NCI-H2171 (cell line): ENCODE results near the gene MICAL2.

Experiments used
- DNase-seq: peaks from one replicate; lab custom pipeline; 2025; lab: John Stamatoyannopoulos, UW

MICAL2 gene

DNA sequence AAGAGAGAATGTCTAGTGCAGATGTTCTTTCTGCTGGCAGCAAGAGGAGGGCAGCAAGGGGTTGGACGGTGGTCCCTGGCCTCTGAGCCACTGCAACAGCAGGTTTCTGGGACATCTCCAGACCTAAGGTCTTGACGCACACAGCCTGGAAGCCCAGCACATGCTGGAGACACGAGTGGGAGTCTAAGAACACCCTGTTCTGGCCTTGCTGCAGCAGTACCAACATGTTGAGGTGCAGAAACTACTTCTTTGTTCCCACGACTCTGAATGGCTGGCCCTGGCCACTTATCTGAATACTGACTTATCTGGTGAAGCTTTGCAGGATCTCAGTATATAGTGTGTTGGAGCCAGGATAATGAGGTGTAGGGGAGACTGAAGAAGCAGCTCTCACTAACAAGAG is 6.8 kb downstream of the MICAL2 start:
- no peak for DNase-seq

DNA sequence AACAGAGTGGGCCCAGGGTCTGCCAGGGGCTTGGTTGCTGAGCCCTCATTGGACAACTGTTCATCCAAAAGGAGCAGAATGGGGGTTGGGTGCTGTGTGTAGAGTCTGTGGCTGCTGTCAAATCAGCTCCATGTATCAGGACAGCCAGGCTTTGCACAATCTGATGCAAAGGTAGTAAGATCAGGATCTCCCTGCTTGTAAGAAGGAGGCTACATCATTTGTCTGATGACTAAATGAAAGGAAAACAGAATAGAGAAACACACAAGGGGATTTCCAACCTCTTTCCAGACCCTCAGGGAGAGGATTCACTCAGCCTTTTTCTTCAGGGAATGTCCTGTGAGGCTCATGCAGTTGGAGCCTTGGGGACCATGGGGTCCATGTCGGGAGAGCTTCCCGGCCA is 7.2 kb downstream of the MICAL2 start:
- no peak for DNase-seq

DNA sequence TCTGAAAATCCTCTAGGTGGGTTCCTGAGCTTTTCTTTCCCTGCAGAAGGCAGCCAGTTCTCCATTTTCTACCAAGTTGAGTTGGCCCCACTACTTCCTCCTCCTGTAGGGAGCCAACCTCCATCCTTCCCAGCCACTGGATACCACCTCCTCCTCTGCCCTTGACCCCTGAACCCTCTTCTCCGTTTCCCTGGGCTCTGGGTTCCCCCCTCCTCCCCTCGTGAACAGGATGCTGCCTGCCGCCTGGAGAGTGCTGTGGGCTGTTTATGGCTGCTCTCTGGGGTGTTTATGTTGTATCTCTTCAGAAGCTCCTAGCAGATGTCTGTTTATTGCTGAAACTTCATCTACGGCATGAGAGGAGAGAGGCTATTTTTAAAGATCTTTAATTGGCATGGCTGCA is 8.6 kb downstream of the MICAL2 start:
- peak; percentile 9 for DNase-seq

DNA sequence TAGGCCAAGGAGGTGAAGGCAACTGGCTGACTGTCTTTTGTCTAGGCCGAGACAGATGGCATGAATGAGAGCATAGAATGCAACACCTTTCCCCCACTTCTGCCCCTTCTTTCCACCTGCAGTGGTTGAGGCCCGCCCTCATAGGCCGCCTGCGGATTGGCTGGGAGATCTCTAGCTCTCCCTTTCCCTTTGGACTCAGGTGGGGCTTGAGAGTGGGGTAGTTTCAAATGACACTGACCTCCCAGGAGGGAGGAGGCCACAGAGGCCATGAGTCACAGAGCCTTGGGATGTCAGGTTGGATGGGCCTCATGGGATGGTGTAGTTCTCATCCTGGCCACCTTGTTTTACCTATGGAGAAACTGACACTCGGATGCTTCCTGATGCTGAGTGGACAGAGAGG is 9.1 kb downstream of the MICAL2 start:
- peak; percentile 49 for DNase-seq

DNA sequence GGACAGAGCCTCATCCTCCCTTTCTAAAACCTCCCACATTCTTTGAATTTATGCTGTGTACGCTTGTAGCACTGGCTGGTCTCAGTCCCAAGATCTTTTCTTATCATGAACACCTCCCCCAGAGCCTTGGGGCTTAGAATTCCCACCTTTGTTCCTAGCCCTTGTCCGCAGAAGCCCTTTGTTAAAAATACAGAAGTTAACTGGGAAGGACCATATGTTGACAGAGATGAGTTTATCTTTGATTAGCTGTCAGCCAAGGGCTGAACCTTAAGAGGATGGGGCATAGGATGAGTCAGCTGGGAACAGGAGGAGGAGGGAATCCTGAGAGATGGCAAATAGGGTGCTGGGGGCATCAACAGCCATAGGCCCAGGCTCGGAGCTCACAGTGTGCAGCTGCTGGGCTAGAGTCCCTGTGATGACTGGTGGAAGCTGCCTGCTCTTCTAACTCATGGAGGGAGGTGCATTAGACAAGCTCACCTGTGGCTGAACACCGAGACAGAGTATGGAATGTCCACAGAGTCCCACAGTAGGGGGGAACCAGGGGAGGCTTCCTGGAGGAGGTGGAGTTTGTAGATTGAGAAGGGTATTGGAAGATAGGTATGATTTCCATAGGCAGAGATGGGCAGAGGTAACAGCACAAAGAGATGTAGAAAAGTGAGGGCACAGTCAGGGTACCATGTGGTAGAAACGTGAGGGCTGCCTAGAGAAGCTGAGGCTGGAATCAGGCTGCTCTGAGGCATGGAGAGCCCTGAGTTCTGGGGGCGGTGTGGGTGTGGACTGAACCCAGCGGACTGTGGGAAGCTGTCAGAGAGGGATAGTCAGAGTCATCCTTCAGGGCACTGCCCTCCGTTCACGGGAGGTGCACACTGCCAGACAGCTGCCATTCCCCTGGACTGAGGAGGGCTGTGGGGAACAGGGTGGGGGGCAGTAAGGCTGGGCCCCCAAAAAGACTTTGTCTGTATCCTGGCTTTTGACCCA is 9.9 kb downstream of the MICAL2 start:
- peak; percentile 8 for DNase-seq

DNA sequence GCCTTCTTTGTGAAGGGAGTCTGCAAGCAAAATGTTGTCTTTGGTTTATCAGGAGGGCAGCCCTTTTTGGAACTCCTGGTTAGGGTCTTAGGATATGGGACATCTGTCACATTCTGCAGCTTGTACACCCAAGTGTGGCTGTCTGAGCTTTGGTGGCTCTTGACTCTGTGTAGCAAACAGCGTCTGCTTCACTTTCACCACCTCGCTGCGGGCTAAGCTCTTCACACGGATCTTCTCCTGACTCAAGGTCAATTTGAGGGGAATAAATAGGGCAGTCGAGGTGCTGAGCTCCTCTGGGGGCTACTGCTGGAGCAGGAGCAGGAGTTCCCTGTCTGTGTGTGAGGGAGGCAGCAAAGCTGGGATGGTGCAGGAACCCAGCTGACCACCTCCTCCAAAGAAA is 10.6 kb downstream of the MICAL2 start:
- DNase-seq: no peak

DNA sequence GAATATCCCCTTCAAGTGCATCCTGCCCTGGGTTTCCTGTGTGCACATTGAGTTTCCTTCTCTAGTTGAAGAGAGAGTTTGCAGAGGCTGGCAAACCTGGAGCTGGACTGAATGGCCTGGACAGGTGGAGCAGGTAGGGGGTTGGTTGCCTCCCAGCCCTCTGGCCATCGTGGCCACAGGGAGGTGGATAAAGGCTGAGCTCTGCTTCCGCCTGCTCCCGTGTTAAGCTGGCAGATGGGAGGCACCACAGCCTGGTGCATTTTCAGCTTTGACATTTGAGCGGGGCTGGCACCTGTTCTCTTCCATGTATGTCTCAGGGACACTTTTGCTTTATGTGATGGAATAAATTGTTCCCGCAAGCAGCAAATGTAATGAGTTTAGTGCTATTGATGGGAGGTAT is 11.1 kb downstream of the MICAL2 start:
- peak; percentile 49 for DNase-seq

DNA sequence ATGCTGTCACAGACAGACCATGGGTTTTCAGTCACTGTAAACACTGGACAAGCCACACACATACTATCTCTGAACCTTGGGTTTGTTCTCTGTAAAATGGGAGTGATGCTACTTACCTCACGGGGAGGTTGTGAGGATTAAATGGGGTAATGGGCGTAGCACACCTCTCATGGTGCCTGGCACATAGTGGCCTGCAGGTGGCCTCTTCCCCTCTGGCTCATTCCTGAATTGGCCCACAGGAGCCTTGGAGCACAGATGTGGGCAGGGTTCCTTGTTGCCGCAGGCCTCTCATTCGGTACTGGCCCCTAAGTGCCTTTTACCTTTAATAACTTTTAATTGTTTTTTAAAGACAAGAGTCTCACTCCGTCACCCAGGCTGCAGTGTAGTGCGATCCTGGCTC is 11.7 kb downstream of the MICAL2 start:
- DNase-seq: peak; percentile 7

DNA sequence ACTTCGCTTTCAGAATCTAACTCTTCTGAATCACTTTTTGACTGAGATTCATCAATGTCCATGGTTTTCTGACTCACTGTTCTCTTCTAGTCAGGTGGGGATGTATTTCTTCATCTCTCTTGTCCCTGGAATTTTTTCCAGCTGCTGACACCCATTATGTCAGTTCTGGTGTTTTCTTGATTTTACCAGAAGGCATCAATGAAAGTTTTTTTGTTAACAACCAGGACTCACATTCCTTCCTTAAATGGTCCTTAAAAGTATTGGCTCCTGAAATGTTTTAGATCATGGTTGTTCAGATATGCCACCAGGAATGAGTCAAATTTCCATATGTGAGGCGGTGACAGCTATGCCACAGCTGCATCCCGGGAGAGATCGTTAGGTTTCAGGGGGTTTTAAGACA is 12.9 kb downstream of the MICAL2 start:
- no peak for DNase-seq

DNA sequence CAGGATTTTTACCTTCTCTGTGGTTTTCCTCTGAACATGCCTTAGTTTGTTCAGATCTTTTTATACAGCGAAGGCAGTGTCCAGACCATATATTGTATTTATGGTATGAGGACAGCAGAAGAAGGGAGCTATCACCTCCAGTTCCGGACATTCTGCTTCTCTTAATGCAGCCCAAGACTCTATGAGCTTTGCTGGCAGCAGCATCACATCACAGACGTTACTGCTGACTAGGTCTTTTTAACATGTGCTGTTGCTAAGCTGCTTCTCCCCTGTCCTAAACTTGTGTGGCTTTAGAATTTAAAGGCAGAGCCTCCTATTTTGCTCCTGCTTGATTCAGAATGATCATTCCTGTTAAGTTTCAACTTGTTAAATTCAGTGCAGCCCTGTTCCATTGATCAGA is 13.4 kb downstream of the MICAL2 start:
- DNase-seq: no peak

DNA sequence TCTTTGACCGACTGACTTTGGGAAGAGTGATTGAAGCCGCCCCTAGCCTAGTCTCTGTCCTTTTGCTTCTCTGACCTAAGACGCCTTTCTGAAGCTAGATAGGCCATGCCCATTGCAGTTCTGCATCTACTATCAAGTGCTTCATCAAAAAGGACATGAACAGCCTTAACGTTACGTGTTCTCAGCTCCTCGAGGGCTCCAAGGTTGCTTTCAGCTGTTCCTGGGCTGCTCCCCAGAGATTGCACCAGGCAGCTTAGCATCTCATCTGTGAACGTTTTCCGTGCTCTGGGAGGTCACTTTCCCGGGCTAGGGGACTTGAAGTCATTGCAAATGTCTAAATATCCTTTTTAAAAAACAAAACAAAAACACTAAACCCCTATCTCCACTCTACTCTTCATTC is 13.9 kb downstream of the MICAL2 start:
- DNase-seq: no peak

DNA sequence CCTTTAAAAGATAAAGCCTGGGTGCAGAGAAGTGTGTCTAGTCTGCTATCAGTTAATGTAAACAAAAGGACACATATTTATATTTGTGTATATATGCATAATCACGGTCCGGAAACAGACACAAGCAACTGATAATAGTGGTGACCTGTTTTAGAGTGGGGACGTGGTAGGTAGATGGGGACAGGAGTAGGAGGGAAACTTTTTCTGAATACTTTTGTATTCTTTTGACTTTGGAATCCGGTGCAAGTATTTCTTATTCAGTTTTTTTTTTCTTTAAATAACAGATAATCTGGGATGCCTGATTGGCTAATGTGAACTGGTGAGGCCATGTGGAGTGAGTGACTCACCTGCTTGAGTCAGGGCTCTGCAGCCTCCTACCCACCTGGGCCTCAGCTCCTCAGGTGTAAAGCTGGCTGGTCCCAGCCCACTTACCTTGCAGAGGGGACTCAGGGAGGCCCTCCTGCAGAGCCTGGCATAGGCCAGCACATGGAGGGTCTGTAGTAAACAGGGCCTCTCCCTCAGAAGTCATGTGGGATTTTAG is 15.3 kb downstream of the MICAL2 start:
- no peak for DNase-seq

DNA sequence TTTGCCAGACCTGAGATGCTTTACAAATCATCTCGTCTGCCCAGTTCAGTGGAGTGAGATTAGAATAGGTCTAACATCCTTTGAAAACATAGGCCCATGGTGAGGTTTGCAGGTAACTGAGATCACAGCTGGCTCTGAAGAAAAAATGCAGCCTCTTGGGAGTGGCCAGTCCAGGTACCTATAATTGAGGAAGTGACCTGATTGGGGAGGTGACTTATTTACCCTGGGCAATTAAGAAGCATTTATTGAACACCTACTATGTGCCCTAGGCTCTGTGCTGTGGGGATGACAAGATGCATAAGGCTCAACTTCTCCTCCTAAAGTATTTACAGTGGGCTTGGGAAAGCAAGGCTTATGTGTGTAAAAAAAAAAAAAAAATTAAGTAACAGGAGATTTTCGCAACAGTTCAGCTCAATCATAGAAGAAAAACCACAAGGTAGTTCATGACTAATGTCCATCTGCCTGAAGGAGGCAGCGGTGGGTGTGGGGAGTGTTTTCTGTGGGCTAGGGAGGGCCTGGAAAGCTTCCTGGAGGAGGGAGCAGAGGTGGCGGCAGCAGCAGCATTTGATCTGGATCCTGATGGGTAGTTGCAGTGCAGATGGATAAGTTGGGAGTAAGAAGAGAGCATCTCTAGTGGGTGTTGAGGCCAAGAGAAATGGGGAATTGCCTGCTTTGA is 16.1 kb downstream of the MICAL2 start:
- no peak for DNase-seq

DNA sequence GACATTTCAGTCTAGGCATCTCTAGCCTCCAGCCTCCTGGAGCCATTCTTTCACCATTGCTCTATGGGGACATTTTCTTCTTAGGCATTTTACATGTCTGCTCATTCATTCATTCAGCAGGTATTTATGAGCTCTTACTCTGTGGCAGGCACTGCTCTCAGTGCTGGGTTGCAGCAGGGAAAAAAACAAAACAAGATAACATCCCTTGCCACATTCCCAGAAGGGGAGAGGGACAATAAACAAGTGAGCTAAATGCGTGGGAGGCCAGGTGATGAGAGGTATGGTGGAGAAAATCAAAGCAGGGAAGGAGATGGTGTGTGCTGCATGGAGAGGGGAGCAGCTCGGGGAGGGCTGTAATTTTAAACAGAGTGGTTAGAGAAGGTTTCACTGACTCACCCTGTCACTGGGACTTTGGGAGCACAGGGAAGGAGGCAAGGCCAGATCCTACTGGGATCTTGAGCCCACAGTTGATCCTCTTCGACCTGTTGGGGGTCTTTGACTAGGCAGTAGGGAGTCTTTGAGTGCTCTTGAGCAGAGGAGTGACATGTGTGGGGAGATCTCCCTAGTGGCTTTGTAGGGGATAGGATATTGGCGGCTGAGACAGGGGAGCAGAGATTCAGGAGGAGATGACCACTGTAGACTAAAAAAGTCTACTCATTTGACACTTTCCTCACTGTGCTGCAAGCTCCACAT is 17.0 kb downstream of the MICAL2 start:
- no peak for DNase-seq

DNA sequence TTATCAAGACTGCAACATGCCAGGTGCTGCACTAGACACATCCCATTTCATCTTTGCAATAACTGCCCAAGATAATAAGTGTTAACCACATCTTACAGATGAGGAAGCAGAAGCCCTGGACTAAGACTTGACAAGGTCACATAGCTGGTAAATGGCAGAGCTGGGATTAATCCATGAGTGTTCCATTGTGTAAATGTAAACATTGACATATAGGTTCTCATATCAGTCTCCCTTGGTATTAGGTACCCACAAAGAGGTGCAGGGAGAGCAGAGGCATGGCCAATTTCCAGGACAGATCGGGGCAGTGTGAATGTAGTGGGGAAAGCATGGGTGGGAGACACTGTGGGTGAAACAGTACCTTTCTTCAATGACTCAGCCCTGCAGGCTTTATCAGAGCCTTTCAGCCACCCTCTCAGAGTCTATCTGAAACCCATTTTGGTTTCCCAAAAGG is 17.9 kb downstream of the MICAL2 start:
- no peak for DNase-seq

DNA sequence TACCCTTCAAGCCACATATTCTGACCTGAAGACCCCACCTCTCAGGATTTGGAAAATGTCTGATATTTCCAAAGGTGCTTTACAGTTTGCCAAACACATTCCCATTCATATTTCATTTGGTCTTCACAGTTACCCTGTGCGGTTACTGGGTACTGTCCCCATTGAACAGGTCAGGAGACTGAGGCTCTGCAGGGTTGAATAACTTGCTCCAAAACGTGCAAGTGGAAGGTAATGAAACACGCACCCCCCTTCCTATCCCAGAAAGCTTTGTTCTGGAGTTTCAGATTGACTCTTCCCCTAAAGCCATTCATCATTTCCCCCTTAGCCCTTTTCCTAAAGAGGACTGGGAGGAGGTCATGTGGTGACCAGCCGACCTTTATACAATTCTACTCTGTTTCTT is 18.8 kb downstream of the MICAL2 start:
- no peak for DNase-seq

DNA sequence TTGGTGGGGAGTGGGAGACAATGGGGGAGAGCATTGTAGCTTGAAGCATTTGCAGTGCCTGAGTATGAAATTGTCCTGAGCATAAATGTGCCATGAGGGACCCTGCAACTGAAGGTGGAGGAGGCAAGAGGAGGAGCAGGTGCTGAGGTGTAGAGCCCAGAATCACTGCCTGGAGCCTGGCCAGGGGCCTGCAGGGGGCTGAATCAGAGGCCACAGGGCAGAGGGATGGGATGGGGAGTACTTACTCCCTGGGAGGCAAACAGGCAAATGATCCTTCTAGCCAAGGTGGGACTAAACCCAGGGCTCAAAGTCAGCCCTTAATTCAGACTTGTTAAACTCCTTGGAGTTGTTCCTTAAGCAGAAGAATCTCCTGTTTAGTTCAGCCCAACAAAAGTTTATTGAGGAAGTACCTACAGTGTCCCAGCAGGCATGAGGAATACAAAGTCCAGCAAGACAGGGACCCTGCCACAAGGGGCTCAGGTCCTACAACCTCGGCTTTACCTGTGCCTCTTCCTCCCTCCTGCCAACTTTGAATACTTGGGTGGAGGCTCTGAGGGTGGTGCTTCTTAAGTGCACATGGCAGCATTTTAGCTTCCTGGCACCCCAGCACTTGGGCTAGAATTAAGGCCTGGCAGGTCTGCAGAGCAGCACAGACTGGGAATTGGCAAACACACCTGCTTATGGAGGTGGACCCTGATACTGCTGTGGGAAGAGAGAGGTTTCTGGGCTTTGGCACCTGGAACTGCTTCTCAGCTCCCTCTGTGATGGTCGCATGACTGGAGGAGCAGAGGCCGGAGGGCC is 20.0 kb downstream of the MICAL2 start:
- no peak for DNase-seq

DNA sequence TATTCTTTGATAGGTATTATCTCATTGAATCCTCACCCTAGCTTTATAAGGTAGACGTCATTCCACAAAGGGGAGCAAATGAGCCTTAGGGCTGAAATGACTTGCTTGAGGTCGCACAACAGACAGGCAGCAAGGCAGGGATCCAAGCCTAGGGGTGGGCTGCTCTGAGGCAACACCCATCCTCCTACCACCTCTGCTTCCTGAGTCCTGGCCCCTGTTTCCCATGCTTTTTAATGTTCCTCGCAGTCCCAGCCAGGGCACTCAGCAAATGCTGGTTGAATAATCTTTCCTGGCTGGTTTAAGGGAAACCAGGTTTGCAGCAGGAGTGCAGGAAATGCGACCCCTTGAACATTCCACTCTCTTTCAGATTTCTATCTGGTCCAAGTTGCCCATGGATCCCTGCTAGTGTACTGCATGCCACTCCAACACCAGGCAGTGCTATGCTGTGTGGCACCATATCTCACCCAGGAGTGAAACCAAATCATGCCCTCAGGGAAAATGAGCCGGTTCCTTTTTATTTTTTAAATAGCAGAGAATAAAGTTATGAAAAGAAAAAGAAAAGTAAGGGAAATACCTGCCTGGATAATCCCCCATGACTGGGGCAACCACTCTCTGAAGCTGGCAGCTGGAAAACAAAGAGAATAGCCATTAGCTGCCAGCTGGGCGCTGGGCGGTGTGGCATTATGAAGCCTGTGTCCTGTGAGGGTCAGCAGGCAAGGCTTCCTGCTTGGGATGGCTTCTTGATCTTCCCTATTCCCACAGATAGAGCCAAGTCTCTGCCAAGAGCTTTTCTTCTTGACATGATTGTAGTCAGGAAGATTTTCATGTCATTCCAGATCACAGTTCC is 21.8 kb downstream of the MICAL2 start:
- DNase-seq: no peak

DNA sequence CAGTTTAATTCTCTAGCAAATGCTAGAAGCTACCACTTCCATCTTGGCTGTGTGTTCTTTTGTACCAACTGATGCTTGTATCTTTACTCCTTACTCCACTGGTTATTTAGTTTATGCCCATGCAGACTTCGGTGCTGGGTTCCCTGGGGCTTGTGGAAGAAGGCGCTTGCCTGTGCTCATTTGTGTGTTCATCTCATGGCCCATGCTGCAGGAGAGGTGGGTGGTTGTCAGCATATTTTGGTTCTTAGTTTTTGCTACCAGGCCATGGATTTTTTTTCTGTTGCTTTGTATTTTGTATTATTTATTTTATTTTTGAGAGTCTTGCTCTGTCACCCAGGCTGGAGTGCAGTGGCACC is 22.4 kb downstream of the MICAL2 start:
- no peak for DNase-seq

DNA sequence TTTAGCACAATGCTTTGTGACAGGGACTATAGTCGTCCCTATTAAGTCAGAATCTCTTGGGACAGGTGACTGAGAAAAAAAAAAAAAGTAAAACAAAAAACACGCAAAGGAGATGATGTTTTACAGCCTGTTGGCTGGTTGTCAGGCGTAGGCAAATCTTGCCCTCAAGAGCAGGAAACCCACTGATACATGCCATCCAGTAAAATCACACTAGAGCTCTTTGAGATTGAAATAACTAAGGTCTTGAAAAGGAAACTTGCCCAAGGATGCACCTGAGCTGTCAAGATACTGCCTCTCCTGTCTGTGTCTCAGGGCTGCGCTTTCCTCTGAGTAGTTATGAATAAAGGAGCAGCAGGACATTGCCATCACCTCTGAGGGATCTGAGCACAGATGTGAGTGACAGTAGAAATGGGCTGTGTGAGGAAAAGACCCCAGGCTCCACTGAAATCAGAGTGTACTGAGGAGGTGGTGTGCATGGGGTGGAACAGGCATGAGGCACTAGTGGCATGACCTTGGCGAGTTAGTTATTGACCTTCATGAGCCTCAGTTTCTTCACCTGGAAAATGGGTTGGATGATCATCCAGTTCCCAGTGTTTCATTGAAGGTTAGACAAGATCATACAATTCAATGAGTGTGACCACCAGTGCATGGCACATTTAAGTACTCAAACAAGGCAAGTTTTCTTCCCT is 23.3 kb downstream of the MICAL2 start:
- no peak for DNase-seq
